OCI-LY3 (cell line): Measurements from ENCODE around the gene CNGB1.

Source experiments
- EZH2phosphoT487 ChIP-seq: fragments of 200-600 bp; shearing (Covaris generic); IDR thresholded peaks from 2 replicates; pipeline ENCODE4 v1.6.1; 2018; ENCODE audit warnings: antibody characterized with exemption, mixed run types, low read depth
- TF ChIP-seq, protein P1 (sequence below): fragments of 200-600, 300-600 bp; sonication (generic); IDR thresholded peaks from 2 replicates; pipeline ENCODE4 v1.5.1; 2014; ENCODE audit warnings: antibody characterized with exemption, low read length, low read depth

DNA sequence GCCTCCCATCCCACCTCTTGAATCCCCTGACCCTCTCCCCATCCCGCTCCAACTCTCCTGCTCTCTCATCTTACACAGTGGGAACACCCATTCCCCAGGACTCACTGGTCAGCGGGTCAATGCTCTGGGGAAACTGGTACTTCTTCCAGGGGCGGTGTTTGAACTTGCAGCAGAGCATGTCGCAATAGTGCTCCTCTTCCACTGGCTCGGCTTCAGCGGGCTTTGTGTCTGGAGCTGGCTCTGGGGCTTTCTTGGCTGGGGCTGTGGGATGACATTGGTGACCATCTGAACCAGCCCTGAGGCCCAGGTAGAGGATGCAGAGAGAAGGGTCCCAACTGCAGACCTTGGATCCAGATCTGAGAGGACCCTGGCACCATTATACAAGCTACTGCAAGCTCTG lies 51.9 kb downstream of the CNGB1 start:
- TF ChIP-seq, protein P1, sequence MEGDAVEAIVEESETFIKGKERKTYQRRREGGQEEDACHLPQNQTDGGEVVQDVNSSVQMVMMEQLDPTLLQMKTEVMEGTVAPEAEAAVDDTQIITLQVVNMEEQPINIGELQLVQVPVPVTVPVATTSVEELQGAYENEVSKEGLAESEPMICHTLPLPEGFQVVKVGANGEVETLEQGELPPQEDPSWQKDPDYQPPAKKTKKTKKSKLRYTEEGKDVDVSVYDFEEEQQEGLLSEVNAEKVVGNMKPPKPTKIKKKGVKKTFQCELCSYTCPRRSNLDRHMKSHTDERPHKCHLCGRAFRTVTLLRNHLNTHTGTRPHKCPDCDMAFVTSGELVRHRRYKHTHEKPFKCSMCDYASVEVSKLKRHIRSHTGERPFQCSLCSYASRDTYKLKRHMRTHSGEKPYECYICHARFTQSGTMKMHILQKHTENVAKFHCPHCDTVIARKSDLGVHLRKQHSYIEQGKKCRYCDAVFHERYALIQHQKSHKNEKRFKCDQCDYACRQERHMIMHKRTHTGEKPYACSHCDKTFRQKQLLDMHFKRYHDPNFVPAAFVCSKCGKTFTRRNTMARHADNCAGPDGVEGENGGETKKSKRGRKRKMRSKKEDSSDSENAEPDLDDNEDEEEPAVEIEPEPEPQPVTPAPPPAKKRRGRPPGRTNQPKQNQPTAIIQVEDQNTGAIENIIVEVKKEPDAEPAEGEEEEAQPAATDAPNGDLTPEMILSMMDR: no peak
- no peak for TF ChIP-seq EZH2phosphoT487
